Measurements from ENCODE around the gene PTCH2.

PTCH2 gene

GRCh38 chr1:44785029-44785380 lies 58.0 kb downstream of the PTCH2 start:
- in situ Hi-C loops (cut with MboI; ENCODE audit: low sequenced_read_pairs): no loop called here

DNA sequence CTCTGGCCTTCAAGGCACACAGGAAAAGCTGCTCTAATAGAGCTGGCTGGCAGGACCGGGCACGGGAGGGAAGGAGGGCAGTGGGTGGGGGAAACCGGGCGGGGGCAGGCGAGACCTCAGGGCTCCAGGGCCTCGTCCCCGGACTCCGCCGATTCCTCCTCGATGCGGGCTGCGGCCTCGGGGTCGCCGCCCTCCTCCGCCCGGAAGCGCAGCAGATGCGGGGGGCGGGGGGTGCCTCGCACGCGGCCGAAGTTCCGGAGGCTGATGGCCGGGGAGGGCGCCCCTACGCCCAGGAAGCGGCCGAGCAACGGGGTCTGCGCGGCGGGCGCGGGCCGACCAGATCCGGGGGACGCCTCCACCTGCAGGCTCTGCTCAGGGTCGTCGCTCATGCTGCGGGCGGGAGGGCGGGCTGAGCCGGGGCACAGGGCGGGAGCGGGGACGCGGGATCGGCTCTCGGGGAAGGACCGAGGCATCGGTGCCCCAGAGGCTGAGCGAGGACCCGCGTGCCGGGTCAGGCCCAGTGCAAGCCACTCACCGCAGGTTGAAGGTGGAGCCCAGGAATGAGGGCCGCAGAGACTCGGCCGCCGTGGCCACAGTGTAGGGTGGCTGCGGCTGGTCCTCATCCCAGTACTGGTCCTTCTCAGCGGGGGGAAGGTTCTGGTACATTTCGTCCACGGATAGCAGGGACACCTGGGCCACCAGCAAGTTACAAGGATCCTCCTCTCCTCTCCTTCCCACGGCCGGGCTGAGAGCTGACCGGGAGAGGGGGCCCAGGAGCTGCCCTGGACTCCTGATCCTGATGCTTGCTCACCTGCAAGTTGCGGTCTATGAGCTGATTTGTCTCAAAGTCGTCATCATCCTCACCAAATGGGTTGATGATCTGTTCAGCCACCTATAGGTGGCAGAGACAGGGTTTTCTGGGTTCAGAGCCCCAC lies 58.7 kb downstream of the PTCH2 start:
- in situ Hi-C loops (cut with MboI; ENCODE audit: low sequenced_read_pairs): no loop called here

DNA sequence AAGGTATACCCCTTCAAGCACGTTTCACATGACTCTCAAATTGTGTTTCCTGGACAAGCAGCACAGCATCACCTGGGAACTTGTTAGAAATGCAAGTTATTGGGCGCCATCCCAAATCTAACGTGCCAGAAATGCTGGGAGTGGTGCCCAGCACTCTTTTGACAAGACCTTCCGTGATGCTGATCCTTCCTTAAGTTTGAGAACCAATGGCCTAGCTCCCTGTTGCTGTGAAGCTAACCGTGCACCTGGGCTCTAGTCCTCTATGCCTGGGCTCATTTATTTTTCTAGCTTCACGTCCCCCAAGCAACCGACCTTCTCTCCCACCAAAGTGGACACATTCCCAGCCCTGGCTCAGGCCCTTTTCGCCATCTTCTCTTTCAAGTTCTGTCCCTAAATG lies 59.4 kb downstream of the PTCH2 start:
- in situ Hi-C loops (cut with MboI; ENCODE audit: low sequenced_read_pairs): no loop called here

- in situ Hi-C loops (cut with MboI; ENCODE audit: low sequenced_read_pairs): no loop called here
These were observed 62.4 kb downstream of the PTCH2 start for GRCh38 chr1:44780583-44781121.

DNA sequence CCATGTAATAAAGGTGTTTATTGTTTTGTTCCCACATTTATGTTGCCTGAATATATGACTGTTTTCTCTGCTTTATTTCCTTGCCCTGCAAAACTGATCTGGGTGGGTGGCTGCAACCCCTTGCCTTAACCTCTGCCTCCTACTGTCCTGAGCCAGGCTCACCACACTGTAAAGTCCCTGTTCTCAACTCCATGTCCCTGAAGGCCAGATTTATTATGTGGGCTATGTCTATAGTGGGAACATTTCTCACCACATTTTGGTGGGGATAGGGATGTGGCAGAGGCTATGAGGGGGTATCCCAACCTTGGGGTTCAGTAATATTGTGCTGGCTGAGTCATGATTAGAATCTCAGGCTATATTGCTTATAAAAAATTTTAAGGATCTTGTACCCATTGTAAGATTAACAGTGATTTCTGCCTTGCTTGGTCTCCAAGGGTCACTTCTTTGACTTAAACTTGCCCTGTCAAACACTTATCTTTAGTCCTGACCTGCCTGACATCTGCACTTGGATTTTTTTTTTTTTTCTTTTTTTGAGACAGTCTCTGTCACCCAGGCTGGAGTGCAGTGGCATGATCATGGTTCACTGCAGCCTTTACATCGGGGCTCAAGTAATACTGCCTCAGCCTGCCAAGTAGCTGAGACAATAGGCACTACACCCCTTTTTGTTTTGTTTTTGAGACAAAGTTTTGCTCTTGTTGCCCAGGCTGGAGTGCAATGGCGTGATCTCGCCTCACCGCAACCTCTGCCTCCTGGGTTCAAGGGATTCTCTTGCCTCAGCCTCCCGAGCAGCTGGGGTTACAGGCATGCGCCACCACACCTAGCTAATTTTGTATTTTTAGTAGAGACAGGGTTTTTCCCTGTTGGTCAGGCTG lies 64.1 kb downstream of the PTCH2 start:
- in situ Hi-C loops (cut with MboI; ENCODE audit: low sequenced_read_pairs): no loop called here

DNA sequence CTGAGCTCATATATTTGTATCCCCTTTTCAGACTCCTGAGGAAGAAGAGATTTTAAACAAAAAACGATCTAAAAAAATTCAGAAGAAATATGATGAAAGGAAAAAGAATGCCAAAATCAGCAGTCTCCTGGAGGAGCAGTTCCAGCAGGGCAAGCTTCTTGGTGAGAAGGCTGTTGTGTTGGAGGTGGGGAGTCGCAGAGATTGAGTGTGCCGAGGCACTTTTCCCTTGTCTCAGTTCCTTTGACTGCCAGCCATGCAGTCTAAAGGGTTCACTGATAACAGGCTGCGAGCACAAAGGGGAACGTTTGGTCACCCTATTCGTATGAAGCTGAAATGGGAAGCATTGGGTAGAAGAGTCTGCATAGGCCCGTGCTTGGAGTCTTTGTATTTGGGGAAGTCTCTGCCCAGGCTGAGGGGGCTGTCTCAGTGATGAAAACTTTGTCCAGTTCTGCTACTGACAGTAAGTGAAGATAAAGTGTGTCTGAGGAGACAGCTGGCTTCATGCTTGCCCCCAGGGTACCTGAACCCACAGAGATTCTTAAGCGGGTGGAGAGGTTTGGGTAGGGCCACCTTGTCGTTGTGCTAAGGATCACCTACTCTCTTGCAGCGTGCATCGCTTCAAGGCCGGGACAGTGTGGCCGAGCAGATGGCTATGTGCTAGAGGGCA lies 65.0 kb downstream of the PTCH2 start:
- in situ Hi-C loops (cut with MboI; ENCODE audit: low sequenced_read_pairs): no loop called here

DNA sequence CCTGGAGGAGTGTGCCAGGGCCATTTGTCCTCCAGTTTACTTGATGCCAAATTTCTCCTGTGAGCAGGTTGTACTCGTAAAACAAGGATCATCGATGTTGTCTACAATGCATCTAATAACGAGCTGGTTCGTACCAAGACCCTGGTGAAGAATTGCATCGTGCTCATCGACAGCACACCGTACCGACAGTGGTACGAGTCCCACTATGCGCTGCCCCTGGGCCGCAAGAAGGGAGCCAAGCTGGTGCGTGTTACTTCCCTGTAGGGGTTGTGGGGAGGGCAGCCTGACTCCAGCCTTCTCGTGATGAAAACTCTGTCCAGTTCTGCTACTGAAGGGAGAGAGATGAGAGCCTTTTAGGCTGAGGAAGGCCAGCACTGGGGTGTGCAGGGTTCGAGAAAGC lies 65.5 kb downstream of the PTCH2 start:
- in situ Hi-C loops (cut with MboI; ENCODE audit: low sequenced_read_pairs): no loop called here

GRCh38 chr1:44776730-44777068 lies 66.4 kb downstream of the PTCH2 start:
- in situ Hi-C loops (cut with MboI; ENCODE audit: low sequenced_read_pairs): no loop called here

DNA sequence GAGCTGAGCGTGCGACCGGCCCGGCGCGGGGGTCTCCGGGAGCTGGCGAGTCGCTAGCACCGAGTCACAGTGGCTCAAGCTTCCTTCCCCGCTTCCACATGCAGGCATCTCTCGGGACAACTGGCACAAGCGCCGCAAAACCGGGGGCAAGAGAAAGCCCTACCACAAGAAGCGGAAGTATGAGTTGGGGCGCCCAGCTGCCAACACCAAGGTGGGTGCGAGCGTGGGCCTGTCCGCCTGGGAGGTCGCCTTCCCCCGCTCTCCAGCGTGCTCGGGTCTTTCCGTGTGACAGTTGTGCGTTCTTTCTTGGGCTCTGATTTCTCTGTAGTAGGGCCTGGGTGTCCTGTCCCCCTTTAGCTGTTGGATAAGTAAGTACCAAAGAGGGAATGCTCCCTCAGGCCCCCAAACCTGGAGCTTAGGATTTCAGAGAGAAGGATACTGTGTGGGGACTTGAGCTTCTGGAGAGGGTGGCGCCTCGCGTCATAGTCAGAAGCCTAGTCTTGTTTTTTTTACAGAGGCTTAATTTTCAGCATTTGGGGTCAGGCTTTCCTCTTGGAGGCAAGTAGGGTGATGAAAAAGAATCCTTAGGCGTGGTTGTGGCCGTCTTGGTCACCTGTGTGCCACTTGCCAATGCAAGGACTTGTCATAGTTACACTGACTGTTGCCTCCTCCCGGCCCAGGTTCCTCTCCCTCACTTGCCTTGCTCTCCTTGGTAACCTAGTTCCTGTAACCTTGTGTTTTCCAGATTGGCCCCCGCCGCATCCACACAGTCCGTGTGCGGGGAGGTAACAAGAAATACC lies 66.9 kb downstream of the PTCH2 start:
- in situ Hi-C loops (cut with MboI; ENCODE audit: low sequenced_read_pairs): no loop called here

DNA sequence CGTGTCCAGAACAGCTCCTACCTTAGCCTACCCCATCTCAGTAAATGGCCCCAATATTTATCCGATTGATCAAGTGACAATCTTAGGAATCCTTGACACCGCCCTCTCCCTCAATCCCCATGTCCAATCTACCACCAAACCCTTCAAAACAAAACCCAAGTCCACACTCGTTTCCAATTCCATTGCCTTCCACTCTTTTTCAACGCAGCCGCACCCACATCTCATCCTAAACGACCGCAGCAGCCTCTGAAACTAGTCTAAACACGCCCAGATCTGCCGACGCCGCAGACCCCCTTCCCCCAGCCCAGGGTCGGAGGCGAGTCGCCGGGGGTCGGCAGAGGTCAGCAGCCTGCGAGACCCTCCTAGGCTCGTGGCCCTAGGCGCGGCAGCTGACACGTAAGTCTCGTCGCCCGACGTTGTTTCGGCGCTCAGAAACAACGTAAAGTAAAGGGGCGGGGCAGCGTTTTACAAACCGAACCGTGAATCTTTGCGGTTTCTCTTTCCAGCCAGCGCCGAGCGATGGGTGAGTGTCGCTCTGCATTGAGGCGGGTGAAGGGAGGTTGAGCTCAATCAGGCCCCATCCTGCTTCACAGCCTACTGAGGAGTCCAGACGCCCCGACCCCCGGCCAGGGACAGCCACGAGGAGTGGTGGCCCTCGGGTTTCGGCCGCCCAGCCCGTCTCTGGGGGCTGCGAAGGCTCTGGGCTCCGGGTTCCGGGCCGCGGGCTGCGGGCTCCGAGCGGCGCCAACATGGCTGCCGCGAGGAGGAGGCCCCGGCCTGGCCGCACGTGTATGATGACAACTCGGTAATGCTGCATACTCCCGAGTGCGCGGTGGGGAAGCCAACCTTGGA lies 67.7 kb downstream of the PTCH2 start, which contains the start of gene RPS8:
Gene RPS8, plus strand, starts transcription at position 463 of the 852 bp plus-strand sequence. Its CDS starts 57 bp downstream, at position 520.
- in situ Hi-C loops (cut with MboI; ENCODE audit: low sequenced_read_pairs): no loop called here

Data from HL-60/S4 treated with retinoic acid at 250 ng/mL for 4 days and 3 days (cell line).